Jurkat, Clone E6-1 (cell line): ENCODE measurements around the gene SEMA4C.

Source experiments
- DNase-seq: peaks from one replicate; pipeline ENCODE4 v3.0.0-alpha.2; 2011; ENCODE audit warnings: low read depth, low spot score
- H3K4me3 ChIP-seq: 2 replicates; pipeline ENCODE4 v1.5.1; 2011; ENCODE audit warnings: mild to moderate bottlenecking, low read length, control low read depth, moderate library complexity

SEMA4C gene

DNA sequence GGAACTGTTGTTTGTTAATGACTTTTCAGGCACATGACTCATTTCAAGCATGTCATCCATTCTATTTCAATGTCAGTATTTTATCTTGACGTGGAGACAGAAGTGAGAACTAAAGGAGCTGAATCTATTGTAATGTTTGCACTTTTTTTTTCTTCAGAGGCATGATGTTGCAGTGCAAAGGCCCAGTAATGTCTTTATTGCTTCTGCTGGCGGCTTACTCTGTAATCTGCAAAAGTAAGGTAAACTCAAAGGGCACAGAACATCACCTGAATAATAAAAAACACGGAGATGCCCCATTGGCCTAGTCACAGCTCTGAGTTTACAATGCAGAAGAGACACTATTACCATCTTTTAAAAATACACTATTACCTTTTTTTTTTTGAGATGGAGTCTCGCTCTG is 56.2 kb downstream of the SEMA4C start:
- DNase-seq: no peak
- no peak overlapping the region for H3K4me3 ChIP-seq

DNA sequence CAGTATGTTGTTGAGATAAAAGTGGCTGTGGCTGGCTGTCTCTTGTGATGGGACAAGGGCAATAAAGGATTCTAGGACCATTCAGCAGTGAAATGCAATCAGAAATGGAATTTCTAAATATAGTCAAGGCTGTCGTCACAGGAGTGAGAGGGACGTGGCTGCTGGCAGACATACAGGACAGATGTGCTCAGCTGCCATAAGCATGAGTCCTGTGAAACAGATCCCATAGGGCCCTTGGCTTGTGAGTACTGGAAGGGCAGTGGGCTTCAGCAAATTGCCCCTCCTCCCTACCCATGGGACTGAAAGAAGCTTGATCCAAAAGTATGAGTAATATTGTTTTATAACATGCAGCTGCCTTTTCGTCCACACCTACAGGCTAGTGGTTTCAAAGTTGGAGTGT is 58.0 kb downstream of the SEMA4C start:
- no peak for DNase-seq
- no peak overlapping the region for H3K4me3 ChIP-seq

DNA sequence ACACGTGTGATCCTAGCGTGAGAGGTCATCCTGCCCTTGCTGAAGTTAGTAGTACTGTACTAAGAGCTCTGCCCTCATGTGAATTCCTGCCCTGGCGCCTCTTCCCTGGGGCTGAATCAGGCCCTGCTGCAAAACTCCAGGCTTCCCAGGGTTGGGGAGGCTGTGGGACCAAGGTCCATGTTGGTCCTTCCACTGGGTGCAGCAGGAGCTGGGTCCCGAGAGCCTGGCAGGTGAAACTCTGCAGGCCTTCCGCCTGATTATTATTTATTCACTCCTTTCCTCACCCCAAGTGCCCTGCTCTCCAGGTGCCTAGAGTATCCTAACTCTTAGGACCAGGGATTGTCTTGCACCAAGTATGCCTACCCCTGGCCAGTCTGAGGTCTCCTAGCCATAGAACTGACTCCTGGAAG is 59.1 kb downstream of the SEMA4C start:
- H3K4me3 ChIP-seq: no peak overlapping the region
- no peak for DNase-seq

DNA sequence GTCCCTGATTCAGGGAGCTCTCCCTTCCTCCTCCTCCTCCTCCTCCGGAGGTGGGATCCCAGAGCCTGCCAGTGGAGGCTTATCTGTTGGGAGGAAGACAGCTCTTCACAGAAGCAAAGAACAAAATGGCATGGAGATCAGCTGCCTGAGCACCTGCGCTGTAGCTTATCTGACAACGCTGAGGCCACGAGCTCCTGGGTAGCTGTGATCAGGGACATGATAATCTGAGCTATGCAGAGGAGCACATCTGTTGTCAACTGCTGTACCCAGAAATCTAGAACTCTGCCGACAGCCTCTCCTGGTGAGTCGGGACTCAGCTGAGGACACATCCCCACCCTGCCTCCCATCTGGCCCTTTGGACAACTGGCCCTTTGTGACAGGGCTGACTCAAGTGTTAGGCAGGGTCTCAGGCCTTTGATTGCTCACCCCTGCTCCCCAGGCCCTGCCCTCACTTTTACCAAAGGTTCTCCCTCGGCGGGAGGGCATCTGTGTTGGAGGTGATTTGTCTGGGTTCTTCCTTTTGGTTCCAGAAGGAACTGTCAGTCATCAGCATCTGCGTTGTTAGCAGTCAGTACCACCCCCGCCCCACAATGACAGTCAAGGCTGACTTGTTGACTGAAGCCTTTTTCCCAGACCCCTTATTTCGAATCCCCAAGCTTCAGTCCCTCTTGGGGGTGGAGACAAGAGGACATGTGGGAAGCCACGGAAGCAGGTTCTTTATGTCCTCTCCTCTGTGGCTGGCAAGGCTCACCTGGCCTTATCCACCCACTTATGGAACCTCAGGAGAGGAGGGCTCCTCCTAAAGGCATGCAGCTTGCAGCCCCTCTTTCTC is 59.7 kb downstream of the SEMA4C start:
- DNase-seq: no peak

More for the DNA sequence above, 59.7 kb downstream of the SEMA4C start:
- no peak overlapping the region for H3K4me3 ChIP-seq
